Stimulated activated CD8-positive, alpha-beta memory T cell treated with anti-CD3 and anti-CD28 coated beads, Interleukin-4, amount 100 ng/mL, for 24 hours (primary cell): ENCODE results near the gene NAV3.

Experiments
- DNase-seq: peaks from one replicate; pipeline ENCODE4 v3.0.0-alpha.2; 2020; ENCODE audit warnings: low read depth

NAV3 gene

DNA sequence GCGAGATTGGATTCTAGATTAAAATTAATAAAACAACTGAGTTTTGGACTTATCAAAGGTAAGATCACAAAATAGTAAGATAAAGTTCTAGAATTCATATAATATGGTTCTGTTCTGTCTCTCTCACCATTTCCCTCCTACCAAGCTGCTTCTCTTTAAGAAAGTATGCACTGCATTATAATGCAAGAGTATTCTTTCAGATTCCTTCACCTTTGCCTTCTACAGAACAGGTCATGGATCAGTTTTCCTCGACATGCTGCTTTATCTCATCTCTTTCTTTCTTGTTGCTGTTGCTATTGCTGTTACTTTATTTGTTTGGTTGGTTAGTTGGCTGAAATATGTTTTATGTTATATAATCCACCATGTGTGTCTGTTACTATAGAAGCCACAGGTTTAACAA is 357.0 kb downstream of the NAV3 start:
- no peak for DNase-seq

DNA sequence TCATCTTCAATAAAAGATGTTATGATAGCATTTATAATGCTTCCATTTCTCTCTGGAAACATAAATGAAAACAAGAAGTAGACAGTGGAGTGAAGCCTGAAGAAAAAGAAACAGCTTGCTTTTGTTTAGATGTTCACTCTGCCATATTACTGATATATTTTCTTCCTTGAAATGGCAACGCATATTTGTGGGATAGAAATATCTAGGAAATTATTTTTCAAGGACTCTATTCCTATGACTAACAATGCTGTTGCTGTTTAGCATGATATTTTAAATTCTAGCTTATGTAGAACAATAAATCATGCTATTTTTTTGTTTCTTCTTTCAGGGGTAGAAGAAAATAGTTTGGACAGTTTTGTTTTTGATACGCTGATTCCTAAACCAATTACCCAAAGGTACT is 359.0 kb downstream of the NAV3 start:
- DNase-seq: no peak

DNA sequence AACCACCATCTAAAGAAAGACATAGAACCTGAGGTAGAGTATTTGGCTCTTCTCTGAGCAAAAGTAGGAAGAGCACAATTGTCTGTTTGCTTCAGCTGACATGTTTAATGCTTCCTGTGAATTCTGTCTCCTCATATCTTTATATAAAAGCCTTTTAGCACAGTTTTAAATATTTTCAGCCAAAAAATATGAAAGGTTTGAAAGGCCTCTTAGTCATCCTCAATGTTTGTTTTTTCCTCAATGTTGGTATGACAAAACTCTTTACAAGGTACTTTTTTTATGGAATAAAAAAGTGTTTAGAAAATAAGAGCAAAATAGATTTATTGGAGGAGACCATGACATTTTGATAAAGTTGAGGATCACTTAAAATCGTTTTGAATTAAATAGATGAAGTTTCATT is 360.9 kb downstream of the NAV3 start:
- no peak for DNase-seq

DNA sequence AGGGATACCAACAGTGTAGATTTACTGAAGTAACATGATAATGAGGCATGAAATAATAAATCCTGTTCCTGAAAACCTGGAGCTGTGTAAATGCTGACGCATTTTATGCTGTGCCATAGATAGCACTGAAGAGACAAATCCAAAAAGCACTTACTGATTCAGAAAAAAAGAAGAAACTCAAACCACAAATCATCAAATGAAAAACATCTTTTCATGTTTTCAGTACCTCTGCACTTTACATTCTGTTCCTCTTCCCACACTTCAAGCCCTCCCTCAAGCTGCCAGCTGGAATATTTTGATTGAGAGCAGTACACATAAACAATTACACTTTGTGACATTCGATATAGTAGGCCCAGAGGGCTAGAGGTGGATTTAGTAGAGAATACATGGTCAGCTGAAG is 362.3 kb downstream of the NAV3 start:
- DNase-seq: no peak

DNA sequence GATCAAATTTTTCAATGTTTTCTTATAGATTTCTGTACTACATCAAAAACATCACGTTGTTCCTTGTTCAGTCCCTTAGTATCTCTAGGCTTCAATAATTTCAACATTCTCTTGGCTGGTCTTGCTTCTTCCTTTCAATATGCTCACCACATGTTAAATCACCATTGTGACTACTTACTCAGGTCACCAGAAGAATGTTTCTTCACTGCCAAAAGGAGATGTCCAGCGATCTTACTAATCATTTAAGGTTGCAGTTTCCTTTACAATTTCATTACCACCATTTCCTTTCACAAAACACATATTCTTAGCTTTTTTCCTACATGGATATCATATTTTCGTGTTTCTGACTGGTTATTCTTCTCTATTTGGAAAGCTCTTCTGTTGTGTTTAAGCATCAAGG is 363.8 kb downstream of the NAV3 start:
- DNase-seq: no peak

DNA sequence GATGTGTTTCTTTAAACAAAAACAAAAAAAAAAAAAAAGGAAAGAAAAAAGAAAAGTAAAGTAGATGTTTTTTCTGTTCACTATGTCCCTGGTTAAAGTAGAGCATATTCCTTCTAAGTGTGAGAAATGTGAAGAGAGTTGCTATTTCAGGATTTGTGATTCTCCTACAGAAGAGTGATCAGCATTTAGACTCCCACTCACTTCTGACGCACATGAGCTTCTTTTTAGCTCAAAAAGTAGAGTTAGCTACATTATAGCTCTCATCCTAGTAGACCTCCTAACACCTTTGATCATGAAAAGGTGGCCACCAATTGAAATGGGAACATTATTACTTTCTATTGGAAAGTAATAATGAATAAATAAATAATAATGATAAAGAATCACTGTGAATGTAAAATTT is 368.2 kb downstream of the NAV3 start:
- DNase-seq: no peak

DNA sequence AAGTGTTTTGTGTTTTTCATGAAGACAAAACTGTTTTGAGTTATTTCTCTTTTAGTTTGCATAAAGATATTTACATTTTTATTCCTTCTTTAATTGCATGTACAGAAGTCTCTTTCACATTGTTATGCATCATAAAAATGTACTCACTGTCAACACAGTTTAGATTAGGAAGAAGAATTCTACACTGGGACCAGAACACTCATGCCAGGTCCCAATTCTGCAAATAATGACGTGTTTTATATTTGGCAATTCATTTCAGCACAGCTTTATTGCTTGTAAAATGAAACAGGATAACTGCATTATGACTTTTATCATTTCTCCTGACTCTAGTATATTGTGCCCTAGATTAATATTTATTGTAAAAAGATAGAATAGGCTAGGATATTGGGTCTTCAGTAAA is 369.2 kb downstream of the NAV3 start:
- DNase-seq: no peak

DNA sequence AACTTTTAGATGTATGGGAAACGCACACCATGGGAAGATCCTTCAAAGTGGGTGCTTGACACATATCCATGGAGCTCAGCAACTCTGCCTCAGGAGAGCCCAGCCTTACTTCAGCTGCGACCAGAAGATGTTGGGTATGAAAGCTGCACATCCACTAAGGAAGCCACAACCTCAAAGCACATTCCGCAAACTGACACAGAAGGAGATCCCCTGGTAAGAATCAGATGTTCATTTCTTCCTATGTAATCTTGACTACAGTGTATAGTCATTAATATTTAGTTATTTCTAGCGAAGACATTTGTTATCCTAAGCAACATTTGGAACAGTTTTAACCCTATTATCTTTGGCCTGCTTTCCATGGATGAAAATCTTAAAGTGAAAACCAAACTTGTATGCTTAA is 374.2 kb downstream of the NAV3 start:
- DNase-seq: no peak

DNA sequence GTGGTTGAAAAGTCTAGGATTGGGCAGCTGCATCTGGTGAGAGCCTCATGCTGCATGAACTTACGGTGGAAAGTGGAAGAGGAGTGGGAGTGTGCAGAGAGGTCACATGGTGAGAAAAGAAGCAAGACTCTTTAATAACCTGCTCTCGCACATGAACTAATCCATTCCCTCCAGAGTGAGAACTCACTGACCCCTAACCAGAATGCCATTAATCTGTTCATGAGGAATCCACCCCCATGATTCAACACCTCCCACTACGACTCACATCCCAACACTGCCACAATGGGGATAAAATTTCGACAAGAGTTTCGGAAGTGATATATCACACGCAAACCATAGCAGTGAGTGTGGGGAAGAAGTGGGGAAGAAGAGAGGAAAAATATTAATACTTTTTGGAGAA is 377.4 kb downstream of the NAV3 start:
- no peak for DNase-seq

DNA sequence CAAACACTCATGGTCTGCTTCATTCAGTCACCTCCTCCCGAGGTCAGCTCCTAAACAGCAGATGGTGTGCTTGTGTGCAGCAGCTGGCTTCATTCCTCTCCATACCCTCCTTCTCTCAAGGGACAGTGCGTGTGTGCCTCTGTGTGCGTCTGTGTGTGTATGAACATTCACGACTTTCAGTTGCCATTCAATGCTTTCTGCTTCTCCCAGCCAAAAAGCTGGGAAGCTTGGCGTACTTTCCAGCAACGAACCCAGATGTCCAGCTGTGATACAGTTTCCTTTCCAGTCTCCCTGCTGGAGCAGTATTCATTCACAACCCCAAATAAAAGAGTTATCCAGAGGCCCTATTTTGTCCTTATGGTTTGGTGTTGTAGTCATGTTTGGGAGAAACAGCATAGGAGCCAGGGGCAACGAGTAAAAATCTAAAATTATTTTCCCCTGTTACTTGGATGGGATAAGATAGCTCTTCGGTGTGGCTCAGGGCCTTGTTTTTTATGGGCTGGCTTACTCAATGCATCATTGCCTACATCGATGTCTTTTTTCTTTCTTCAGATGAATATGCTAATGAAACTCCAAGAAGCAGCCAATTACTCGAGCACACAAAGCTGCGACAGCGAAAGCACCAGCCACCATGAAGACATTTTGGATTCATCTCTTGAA is 379.3 kb downstream of the NAV3 start:
- no peak for DNase-seq

DNA sequence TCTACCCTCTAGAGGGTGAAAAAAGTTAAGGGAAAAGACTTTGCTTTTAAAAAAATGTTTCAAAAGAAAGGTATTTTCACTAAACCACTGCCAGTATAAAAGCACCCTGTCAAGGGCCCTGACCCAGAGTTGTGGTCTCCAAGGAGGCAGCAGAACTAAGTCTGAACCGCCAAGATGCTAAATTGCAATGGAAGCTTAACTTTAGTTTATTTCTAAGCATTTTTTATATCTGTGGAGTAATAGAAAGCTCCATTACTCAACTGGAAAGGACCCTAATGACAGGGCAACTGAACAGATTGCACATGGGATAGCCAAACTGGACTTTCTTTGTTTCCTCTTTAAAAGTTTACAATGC is 379.8 kb downstream of the NAV3 start:
- no peak for DNase-seq

DNA sequence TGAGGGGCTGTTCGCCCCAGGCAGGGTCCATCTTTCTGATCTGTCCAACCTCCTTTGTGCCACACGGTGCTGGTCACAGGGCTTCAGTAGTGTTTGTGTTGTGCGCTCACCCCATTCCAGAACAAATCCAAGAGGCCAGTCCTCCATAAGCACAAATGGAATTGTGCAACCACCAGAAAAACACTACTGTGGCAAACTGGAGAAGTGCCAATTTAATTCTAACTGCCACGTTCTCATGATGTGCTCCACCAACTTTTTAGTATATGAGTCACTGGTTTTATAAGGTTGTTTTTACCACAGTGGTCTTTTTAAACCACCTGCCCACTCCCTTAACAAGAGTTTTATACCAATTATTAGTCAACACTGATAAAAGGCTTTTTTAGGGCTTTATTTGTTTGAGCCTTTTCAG is 380.2 kb downstream of the NAV3 start:
- no peak for DNase-seq

DNA sequence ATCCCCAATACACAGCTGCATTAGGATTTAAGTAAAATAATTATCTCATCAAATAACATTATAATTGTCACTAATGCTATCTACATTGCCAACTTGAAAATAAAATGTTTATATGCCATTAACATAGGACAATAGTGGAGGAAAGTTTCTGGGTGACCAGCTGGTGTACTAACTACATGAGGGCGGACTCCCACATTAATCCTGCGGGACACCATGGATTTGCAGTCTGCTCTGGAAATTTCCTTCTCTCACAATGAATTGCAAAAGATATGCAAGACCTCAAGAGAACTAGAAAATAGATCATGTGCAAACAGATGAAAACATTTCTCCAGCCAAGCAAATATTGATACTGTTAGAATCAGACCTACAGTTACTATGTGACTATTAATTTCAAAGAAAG is 390.1 kb downstream of the NAV3 start:
- no peak for DNase-seq

DNA sequence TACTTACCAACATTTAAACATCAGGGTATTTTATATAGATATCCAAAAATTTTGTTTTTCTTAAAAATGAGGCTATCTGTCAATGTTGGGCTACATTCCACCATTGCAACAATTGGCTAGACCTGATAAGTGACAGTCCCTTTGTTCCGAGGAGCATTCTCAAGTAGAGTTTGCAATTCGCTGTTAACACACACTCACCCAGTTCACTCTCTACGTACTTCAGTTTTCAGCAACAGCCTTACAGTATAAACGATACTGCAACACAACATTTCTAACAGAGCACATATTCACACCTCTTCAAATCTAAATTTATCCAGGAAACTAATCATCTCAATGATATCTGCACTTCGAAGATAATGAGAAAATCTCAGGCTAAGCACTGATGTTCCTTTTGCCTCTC is 393.5 kb downstream of the NAV3 start:
- DNase-seq: no peak

DNA sequence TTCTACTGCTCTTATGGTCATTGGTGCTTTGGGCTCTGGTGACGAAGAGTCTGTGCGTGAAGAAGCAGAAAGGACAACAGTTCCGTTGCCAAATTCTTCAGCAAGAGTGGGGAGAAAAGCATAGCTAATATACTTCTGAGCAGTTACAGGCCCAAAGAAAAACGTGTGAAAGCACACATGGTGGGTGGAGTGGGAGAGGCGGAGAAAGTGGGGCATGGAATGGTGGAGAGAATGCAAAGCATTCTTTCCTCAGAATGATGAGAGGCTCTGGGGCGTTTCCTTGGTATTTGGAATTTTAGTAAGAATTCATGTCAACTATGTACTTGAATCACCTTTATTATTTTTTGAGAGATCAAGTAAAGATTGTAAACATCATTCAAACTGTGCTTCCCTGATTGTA is 396.1 kb downstream of the NAV3 start:
- no peak for DNase-seq

DNA sequence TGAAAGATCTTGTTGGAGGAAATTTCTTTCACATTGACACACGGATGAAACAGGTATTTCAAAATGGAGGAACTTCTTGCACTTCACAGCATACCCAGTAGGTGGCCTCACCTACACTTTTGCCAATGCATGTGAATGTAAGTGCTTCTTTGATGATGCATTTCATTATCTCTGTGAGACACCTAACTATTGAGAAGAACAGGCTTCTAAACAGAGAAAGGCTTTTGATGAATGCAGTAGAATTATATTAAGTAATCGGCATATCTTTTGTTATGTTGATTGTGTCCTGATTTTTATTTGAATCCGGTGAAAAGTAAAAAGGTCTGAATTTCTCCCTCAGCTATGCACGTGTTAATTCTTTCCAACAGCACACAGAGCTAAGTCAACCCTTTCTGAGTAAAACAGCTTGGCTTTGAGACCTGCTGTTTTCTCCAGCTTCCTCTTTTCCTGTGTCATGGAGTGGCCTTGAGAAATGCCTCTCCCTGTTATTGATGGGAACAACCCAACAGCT is 399.0 kb downstream of the NAV3 start:
- no peak for DNase-seq

DNA sequence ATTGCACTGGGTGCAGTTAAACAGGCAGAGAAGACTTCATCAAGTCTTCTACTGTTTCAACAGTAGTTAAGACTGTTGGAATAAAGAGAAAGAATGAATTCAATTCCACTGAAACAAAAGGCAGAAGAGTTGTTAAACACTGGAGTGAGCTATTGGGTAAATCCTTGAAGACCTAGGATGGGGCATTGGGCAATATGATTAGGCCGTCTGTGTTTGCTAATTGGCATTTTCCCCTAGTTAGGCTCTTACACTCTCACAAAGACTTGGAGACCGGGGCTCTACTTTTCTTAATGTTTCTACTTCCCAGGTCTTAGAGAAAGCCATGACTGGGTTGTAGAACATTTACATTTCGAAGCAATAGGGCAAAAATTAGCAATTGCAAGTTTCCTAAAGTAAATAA is 402.1 kb downstream of the NAV3 start:
- no peak for DNase-seq

DNA sequence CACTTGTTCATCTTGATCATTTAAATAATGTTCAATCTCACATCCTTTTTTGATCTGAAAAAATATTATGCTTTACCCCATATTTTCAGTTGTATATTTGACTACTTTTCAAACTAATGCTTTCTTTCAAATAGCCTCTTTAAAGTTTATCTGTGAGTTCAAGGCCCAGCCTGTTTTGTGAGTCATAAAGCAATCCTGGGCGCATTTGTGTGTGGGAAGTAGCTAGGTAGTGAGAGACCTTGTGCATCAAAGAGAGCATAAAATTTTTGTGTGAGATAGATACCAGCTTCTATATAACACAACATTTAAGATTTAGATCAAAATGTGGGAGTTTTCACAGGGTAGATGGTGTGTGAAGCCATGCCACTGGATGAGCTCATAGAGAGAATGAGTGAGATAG is 405.6 kb downstream of the NAV3 start:
- DNase-seq: no peak

DNA sequence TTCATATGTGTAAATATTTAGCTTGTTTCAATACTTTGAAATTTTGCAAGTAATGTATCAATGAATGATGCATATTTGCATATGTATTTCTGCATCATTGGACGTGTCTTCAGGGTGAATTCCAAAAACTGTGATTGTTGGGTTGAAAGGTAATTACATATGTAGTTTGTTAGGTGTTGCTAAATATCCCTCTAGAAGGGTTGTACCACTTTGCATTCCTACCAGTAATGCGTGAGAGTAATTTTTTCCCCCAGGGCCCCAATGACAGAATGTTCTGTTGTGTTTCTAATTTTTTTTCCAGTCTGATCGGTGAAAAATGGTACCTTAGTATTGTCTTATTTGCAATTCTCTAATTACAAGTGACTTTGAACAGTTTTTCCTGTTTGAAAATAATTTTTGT is 408.9 kb downstream of the NAV3 start:
- no peak for DNase-seq

DNA sequence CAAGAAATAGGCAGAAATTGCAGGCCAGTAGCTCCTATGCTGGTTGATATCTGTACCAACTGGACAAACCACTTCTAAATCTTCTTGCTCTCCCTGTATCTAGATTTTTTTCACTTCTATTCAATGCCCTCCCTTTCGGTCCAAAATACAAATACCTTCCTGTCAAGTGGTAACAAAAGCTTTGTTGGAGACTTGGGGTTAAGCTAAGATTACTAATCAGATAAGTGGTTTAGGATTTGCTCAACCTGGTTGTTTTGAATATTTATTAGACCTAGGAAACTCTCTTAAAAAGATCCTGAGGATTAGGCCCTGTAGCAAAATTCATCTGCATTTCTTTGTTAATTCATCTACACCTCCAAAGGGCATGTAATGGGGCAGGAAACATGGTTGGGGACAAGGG is 410.1 kb downstream of the NAV3 start:
- no peak for DNase-seq

DNA sequence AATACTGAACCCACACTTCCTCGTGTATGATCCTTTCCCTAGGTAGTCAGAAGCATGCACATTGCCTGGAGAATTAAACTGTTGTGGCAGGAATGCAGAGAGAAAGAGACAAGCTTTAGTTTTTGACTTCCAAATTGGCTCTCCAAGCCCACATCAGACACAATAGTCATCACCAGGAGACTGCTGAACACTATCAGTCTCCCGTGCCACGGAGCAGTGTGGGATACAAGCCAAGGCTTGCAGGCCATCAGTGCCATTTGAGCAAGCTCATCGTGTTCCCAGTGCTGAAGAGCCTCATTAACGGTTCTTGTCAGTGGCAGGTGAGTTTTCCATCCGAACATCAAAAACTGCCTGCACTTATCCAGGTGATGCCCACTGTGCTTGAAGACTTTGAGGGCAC is 410.8 kb downstream of the NAV3 start:
- DNase-seq: no peak

DNA sequence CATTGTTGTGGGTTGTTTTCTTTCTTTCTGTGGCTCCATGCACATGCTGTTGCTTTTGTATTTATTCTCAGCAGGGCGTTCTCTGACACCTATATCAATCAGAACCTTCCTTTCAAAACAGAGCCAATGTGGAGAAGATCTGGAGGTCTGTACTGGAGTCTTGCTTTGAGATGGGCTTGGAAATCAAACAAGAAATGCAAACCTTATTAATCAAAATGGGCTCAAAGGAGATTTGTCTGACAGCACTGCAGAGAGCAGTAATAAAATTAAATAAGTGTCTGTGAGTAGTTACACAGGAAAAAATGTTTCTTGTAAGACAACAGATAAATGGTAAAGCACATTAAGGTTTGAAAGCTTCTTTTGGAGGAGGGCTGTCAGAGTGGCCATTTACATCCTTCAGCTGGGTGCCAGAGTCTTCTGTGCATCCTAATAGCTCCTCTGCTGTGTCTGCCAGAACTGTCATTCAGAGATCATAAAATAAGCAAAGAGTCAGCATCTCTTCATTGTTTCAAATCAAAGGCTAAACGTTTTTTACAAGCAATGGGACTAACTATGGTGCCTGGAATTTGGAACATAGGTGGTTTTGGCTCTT is 414.3 kb downstream of the NAV3 start:
- no peak for DNase-seq

DNA sequence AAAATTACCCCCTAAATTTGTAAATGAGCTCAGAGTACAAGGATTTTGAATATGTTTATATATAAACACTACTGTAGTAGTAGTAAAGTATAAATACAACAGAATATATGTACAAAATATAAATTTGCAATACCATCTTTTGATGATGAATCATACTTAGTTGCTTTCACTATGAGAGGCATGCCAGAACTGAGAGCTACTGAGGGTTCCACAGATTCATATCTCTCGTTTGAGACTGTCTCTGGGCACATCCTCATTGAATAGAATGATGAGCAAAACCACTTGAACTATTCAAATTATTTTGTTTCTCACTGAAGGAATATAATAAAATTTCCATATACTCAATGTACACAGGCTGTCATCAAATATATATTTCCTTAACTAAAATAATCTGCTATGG is 417.6 kb downstream of the NAV3 start:
- DNase-seq: no peak

DNA sequence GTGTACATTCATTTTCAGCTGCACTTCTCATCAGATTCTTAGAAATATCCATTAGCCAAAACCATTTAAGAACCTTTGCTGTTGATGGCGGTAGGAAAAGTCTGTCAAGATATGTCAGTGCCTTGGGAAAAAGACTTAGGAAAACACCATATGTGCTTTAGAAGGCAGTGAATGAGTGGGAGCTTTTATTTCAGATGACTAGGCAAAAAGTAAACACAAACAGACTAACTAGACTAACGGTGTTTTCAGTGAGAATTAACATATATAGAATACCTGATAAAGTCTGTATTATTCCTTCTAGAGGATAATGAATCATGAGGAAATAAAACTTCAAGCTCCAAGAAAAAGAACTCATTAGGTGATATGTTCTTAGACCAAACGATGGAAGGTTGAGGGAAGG is 418.9 kb downstream of the NAV3 start:
- DNase-seq: no peak
